H1 (cell line): ENCODE measurements around the gene ADAMTS16. TPM values are rescaled to one million over a fixed set of nuclear protein-coding genes. Genes with fewer than 3 reads are reported as not detected.
A peak's percentile ranks its signal among the peaks of the same experiment; 100 is the strongest.

Experiments
- CTCF ChIA-PET: fragments of 300-600 bp; sonication (Branson Sonifier 250); formaldehyde crosslinking; loops from one replicate; lab custom pipeline; 2021; ENCODE audit not compliant: partially characterized antibody; lab: Charles Lee
- POLR2A ChIA-PET: fragments of 300-600 bp; sonication (Branson Sonifier 250); formaldehyde crosslinking; loops from one replicate; lab custom pipeline; 2021; ENCODE audit warnings: inconsistent platforms; ENCODE audit not compliant: partially characterized antibody; lab: Charles Lee
- DNase-seq, 2 experiments: peaks; one replicate each; pipeline versions ENCODE4 v3.0.0 to v3.0.0-alpha.2; 2010 to 2022; ENCODE audit warnings: low spot score in 2 of 2, low read depth in 1 of 2, mixed read lengths in 1 of 2
- FAIRE-seq: peaks from 2 replicates; lab custom pipeline; 2011; peaks lifted over from hg19 to GRCh38; lab: Jason Lieb, UNC
- H2AFZ ChIP-seq: 2 replicates; pipeline ENCODE4 v1.8.1; 2012; ENCODE audit warnings: low read length, inconsistent platforms
- H2AK5ac ChIP-seq: 2 replicates; pipeline ENCODE4 v1.6.1; 2013; ENCODE audit warnings: low read depth, low read length
- H2BK120ac ChIP-seq: replicated peaks from 2 replicates; pipeline ENCODE3; 2013; ENCODE audit warnings: low read depth, low read length, inconsistent platforms
- H2BK12ac ChIP-seq: 2 replicates; pipeline ENCODE4 v1.6.1; 2013; ENCODE audit warnings: low read depth, low read length
- H2BK15ac ChIP-seq: 2 replicates; pipeline ENCODE4 v1.6.1; 2013; ENCODE audit warnings: low read length
- H2BK20ac ChIP-seq: 2 replicates; pipeline ENCODE4 v1.6.1; 2013; ENCODE audit warnings: low read length
- H2BK5ac ChIP-seq: 2 replicates; pipeline ENCODE4 v1.6.1; 2013; ENCODE audit warnings: low read depth, low read length
- H3K14ac ChIP-seq: 2 replicates; pipeline ENCODE4 v1.6.1; 2013; ENCODE audit warnings: inconsistent platforms; ENCODE audit not compliant: insufficient read length
- H3K18ac ChIP-seq: 2 replicates; pipeline ENCODE4 v1.6.1; 2013; ENCODE audit warnings: low read length; ENCODE audit errors: extremely low read depth
- H3K23ac ChIP-seq: 2 replicates; pipeline ENCODE4 v1.6.1; 2013; ENCODE audit warnings: inconsistent platforms; ENCODE audit not compliant: insufficient read length
- H3K23me2 ChIP-seq: 2 replicates; pipeline ENCODE4 v1.6.1; 2013; ENCODE audit warnings: low read depth, low read length
- H3K27ac ChIP-seq: 2 replicates; pipeline ENCODE4 v1.6.1; 2011; ENCODE audit warnings: low read depth, low read length, inconsistent platforms
- H3K27me3 ChIP-seq, 4 experiments: replicated peaks in 1 of 4; 1 replicate in 1 of 4; 2 replicates in 3 of 4; pipeline versions ENCODE4 v1.6.1 to v1.8.1; 2011 to 2013; ENCODE audit warnings: low read length in 3 of 4, mild to moderate bottlenecking in 3 of 4, inconsistent platforms in 2 of 4, mixed read lengths in 2 of 4, moderate library complexity in 1 of 4; ENCODE audit not compliant: control insufficient read depth in 3 of 4, insufficient read depth in 3 of 4; ENCODE audit errors: extremely low read depth in 1 of 4
- H3K36me3 ChIP-seq, 4 experiments: 2 replicates each; pipeline versions ENCODE4 v1.6.1 to v1.8.1; 2011 to 2013; ENCODE audit warnings: mild to moderate bottlenecking in 4 of 4, low read length in 3 of 4, moderate library complexity in 2 of 4, control low read depth in 1 of 4, inconsistent platforms in 1 of 4; ENCODE audit not compliant: insufficient read depth in 4 of 4, control insufficient read depth in 2 of 4
- H3K4ac ChIP-seq: replicated peaks from 2 replicates; pipeline ENCODE3; 2013; ENCODE audit warnings: low read length, low read depth, mixed read lengths, inconsistent platforms; ENCODE audit not compliant: insufficient read length
- H3K4me1 ChIP-seq, 4 experiments: replicated peaks in 1 of 4; 1 replicate in 1 of 4; 2 replicates in 3 of 4; pipeline versions ENCODE4 v1.6.1 to v1.8.1; 2011 to 2013; ENCODE audit warnings: low read length in 3 of 4, inconsistent platforms in 2 of 4, mixed read lengths in 1 of 4; ENCODE audit not compliant: insufficient read depth in 4 of 4, control insufficient read depth in 3 of 4
- H3K4me2 ChIP-seq, 2 experiments: 2 replicates each; pipeline versions ENCODE4 v1.6.1 to v1.8.1; 2011 to 2013; ENCODE audit warnings: low read depth in 2 of 2, low read length in 2 of 2, control low read depth in 1 of 2, inconsistent platforms in 1 of 2, mild to moderate bottlenecking in 1 of 2; ENCODE audit not compliant: insufficient read depth in 1 of 2
- H3K4me3 ChIP-seq, 4 experiments: fragments of 200-600, 300-600 bp in 1 of 4; sonication (generic), shearing (Covaris generic), sonication (Bioruptor Twin) in 1 of 4; 2 replicates each; pipeline versions ENCODE4 v1.5.1 to v1.8.1; 2011 to 2016; ENCODE audit warnings: low read length in 4 of 4, low read depth in 3 of 4, control low read depth in 2 of 4, inconsistent platforms in 2 of 4, mild to moderate bottlenecking in 2 of 4, mixed read lengths in 1 of 4, moderate library complexity in 1 of 4; ENCODE audit not compliant: insufficient read depth in 2 of 4; ENCODE audit errors: extremely low read depth in 1 of 4
- H3K56ac ChIP-seq: replicated peaks from 2 replicates; pipeline ENCODE3; 2013; ENCODE audit warnings: low read depth, mild to moderate bottlenecking, mixed read lengths, low read length, inconsistent platforms; ENCODE audit not compliant: insufficient read length
- H3K79me1 ChIP-seq: 2 replicates; pipeline ENCODE4 v1.6.1; 2013; ENCODE audit warnings: low read depth, low read length, control low read depth
- H3K79me2 ChIP-seq, 2 experiments: 2 replicates each; pipeline versions ENCODE4 v1.6.1 to v1.8.1; 2012 to 2013; ENCODE audit warnings: low read length in 2 of 2, mild to moderate bottlenecking in 2 of 2, inconsistent platforms in 1 of 2; ENCODE audit not compliant: insufficient read depth in 2 of 2, control insufficient read depth in 1 of 2
- H3K9ac ChIP-seq, 4 experiments: replicated peaks in 1 of 4; 1 replicate in 1 of 4; 2 replicates in 3 of 4; pipeline versions ENCODE4 v1.6.1 to v1.8.1; 2011 to 2013; ENCODE audit warnings: low read depth in 3 of 4, low read length in 3 of 4, control low read depth in 2 of 4, mild to moderate bottlenecking in 2 of 4, moderate library complexity in 2 of 4, inconsistent platforms in 1 of 4; ENCODE audit errors: extremely low read depth in 1 of 4
- H3K9me3 ChIP-seq, 2 experiments: 2 replicates each; pipeline versions ENCODE4 v1.6.1 to v1.8.1; 2012 to 2013; ENCODE audit warnings: mild to moderate bottlenecking in 2 of 2, moderate library complexity in 2 of 2, control low read depth in 1 of 2, inconsistent platforms in 1 of 2, low read depth in 1 of 2, low read length in 1 of 2, mixed read lengths in 1 of 2; ENCODE audit not compliant: insufficient read depth in 2 of 2
- H4K20me1 ChIP-seq, 2 experiments: replicated peaks in 1 of 2; 2 replicates each; pipeline versions ENCODE3 to v1.8.1; 2011 to 2013; ENCODE audit warnings: inconsistent platforms in 2 of 2, low read length in 2 of 2, mild to moderate bottlenecking in 1 of 2; ENCODE audit not compliant: insufficient read depth in 2 of 2, control insufficient read depth in 1 of 2
- H4K5ac ChIP-seq: 2 replicates; pipeline ENCODE4 v1.6.1; 2013; ENCODE audit warnings: low read length, low read depth, mixed read lengths, inconsistent platforms; ENCODE audit not compliant: insufficient read length
- H4K8ac ChIP-seq: 2 replicates; pipeline ENCODE4 v1.8.0; 2013; ENCODE audit warnings: mild to moderate bottlenecking, moderate library complexity, low read length, inconsistent platforms; ENCODE audit not compliant: insufficient read depth; ENCODE audit errors: extremely low read depth
- H4K91ac ChIP-seq: replicated peaks from 2 replicates; pipeline ENCODE3; 2013; ENCODE audit warnings: low read length, mixed read lengths, inconsistent platforms; ENCODE audit not compliant: insufficient read length
- JUN ChIP-seq: IDR thresholded peaks from 2 replicates; pipeline ENCODE4 v1.6.1; 2011; ENCODE audit warnings: low read depth, mild to moderate bottlenecking, improper control_type of control experiment, low read length
- POLR2AphosphoS5 ChIP-seq: IDR thresholded peaks from 2 replicates; pipeline ENCODE4 v1.6.1; 2011; ENCODE audit warnings: low read depth, low read length
- SIN3A ChIP-seq, 2 experiments: IDR thresholded peaks in 1 of 2; conservative IDR thresholded peaks in 1 of 2; 2 replicates each; pipeline ENCODE4 v1.6.1; 2011 to 2012; ENCODE audit warnings: low read length in 2 of 2, improper control_type of control experiment in 1 of 2, low read depth in 1 of 2, mild to moderate bottlenecking in 1 of 2
- SP1 ChIP-seq: IDR thresholded peaks from 2 replicates; pipeline ENCODE4 v1.6.1; 2011; ENCODE audit warnings: low read depth, low read length
- TAF7 ChIP-seq: optimal IDR thresholded peaks from 2 replicates; pipeline ENCODE3; 2011; ENCODE audit warnings: low read depth, mild to moderate bottlenecking, inconsistent platforms, low read length, moderate library complexity, borderline replicate concordance
- TEAD4 ChIP-seq: IDR thresholded peaks from 2 replicates; pipeline ENCODE4 v1.6.1; 2012; ENCODE audit warnings: low read depth, low read length, inconsistent platforms, mixed read lengths
- ZNF274 ChIP-seq: IDR thresholded peaks from 2 replicates; pipeline ENCODE4 v1.7.0; 2012; ENCODE audit warnings: low read length, borderline replicate concordance; ENCODE audit errors: extremely low read depth
- WGBS, 2 experiments: shearing (Covaris generic) in 1 of 2; methylation state at CpG; one replicate each; pipeline versions ENCODE4 v1.1.6 to v1.1.7; 2013 to 2015; ENCODE audit warnings: low lambda C conversion rate in 2 of 2, mixed read lengths in 2 of 2, inconsistent platforms in 1 of 2, low coverage in 1 of 2, missing lambda C conversion rate in 1 of 2; ENCODE audit not compliant: insufficient replicate concordance in 2 of 2, insufficient coverage in 1 of 2, insufficient read length in 1 of 2; ENCODE audit errors: extremely low coverage in 1 of 2, missing lambda C conversion rate in 1 of 2; 5-methylcytosine and 5-hydroxymethylcytosine counted together
- polyA plus RNA-seq, 7 experiments: library from polyadenylated mRNA; depleted of rRNA in 3 of 7; stranded (reverse) in 5 of 7; unstranded in 2 of 7; fragments of >200 nt in 5 of 7; fragments of 200-250 nt in 2 of 7; gene quantifications; 1 replicate in 5 of 7; 2 replicates in 1 of 7; 4 replicates in 1 of 7; pipeline versions ENCODE4 v1.2.1 to v1.2.3, GENCODE V29; 2011 to 2013; ENCODE audit warnings: missing spikeins in 2 of 7, mixed read lengths in 2 of 7
- total RNA-seq: library from RNA; stranded (reverse); fragmentation: NEBNext Ultra II Directional; extraction: Animal tissue kit (Norgen Biotek cat#: 25700); gene quantifications from 2 replicates; pipeline ENCODE4 v1.2.1, GENCODE V29; 2021

ADAMTS16 gene
- total and polyA plus RNA-seq, 2 of the 8 experiments (the other 6 are each of a cell fraction or from before 2014, with no cell fraction given): 3.7 to 16.0 TPM

GRCh38 chr5:5155617-5156016, 15.5 kb downstream of the ADAMTS16 start:
- Histone ChIP-seq H3K4me2 (no peak overlapping the region), H3K27ac (no peak overlapping the region), H3K9me3 (peaks cover under 1 to 3% of the 10 kb centered on the region in 2 experiments; a peak in 3 of 4 replicates), H3K4me3 (no peak overlapping the region), H3K9ac (no peak overlapping the region), H3K79me2 (peaks cover 3 to 7% of the 10 kb centered on the region in 2 experiments; a peak in 3 of 4 replicates), H3K79me1 (no peaks in the 10 kb centered on the region; the same call in 1 of the 2 replicates), H3K4ac (no peak overlapping the region), H2BK12ac (no peak overlapping the region), H2BK20ac (no peak overlapping the region), H2AK5ac (no peak overlapping the region), H3K23ac (no peak overlapping the region), H3K36me3 (peaks cover 0 to 1% (median under 1%) of the 10 kb centered on the region in 4 experiments; a peak in 1 of 8 replicates), H2BK15ac (0 out of 2 replicates have a peak overlapping the region, but pooled peaks have one; percentile 8), H3K27me3 (no peaks in the 10 kb centered on the region), H2BK5ac (no peak overlapping the region), H4K91ac (no peak overlapping the region), H4K8ac (no peak overlapping the region), H3K18ac (peak overlapping the region; percentile 16; the same call in 1 of the 2 replicates), H3K4me1 (peaks cover 0 to 6% (median 2%) of the 10 kb centered on the region in 4 experiments; a peak in 4 of 7 replicates), H2BK120ac (no peak overlapping the region), H3K14ac (no peak overlapping the region), H4K5ac (no peak overlapping the region), H3K56ac (no peak overlapping the region), H4K20me1 (no peaks in the 10 kb centered on the region), H3K23me2 (no peaks in the 10 kb centered on the region), H2AFZ (no peak overlapping the region)
- FAIRE-seq: no peak
- TF ChIP-seq SIN3A (conservative IDR thresholded peaks at IDR 0.05 in 1 of 2, IDR thresholded peaks at IDR 0.05 in 1 of 2; ENCODE audit: low read depth in 1 of 2, low read length in 2 of 2) (no peak), JUN (no peak), POLR2AphosphoS5 (no peak), TAF7 (no peak), SP1 (no peak), ZNF274 (no peak), TEAD4 (no peak)
- DNase-seq: no peak
- ChIA-PET CTCF (interaction anchor here (0.7 kb wide), 1 partner anchor 1011 kb away, joined by 3 read pairs; no protein-coding TSS in a partner anchor), POLR2A (no interaction called here)
- WGBS, 2 experiments: 94% methylated on average over 1 of the region's 1 CpG; no CpG with 5 or more reads in 1 of the 2 experiments
